Keratinocyte (primary cell): ENCODE data around the gene SLC6A17. TPM values are rescaled to one million over a fixed set of nuclear protein-coding genes. Genes with fewer than 3 reads are reported as not detected.

ENCODE experiments used
- DNase-seq: peaks from one replicate; pipeline ENCODE4 v3.0.0-alpha.2; 2011; ENCODE audit warnings: low read depth, missing footprints, low spot score
- FAIRE-seq: peaks from 2 replicates; lab custom pipeline; 2011; peaks lifted over from hg19 to GRCh38; lab: Jason Lieb, UNC
- H2AFZ ChIP-seq: 2 replicates; pipeline ENCODE4 v1.6.0; 2012; ENCODE audit warnings: low read length, control low read depth, inconsistent platforms; ENCODE audit not compliant: control insufficient read depth
- H3K27ac ChIP-seq: 2 replicates; pipeline ENCODE4 v1.5.1; 2011; ENCODE audit warnings: low read length; ENCODE audit not compliant: control insufficient read depth, insufficient read depth
- H3K27me3 ChIP-seq: 3 replicates; pipeline ENCODE4 v1.6.0; 2011; ENCODE audit warnings: low read length; ENCODE audit not compliant: control insufficient read depth, insufficient read depth; ENCODE audit errors: extremely low read depth
- H3K36me3 ChIP-seq, 2 experiments: 2 replicates in 1 of 2; 3 replicates in 1 of 2; pipeline ENCODE4 v1.5.1; 2011; ENCODE audit warnings: low read length in 2 of 2, mild to moderate bottlenecking in 1 of 2; ENCODE audit not compliant: control insufficient read depth in 2 of 2, insufficient read depth in 2 of 2; ENCODE audit errors: extremely low read depth in 1 of 2
- H3K4me1 ChIP-seq: 3 replicates; pipeline ENCODE4 v1.5.1; 2011; ENCODE audit warnings: low read length; ENCODE audit not compliant: control insufficient read depth, insufficient read depth; ENCODE audit errors: extremely low read depth
- H3K4me2 ChIP-seq: 3 replicates; pipeline ENCODE4 v1.6.0; 2011; ENCODE audit warnings: low read depth, low read length; ENCODE audit not compliant: control insufficient read depth, insufficient read depth; ENCODE audit errors: extremely low read depth
- H3K4me3 ChIP-seq, 3 experiments: fragments of 200-600 bp in 1 of 3; sonication (generic) in 1 of 3; 2 replicates in 2 of 3; 3 replicates in 1 of 3; pipeline ENCODE4 v1.5.1; 2011 to 2016; ENCODE audit warnings: low read length in 3 of 3, mild to moderate bottlenecking in 3 of 3, control low read depth in 2 of 3, inconsistent platforms in 1 of 3, low read depth in 1 of 3, mixed read lengths in 1 of 3, mixed run types in 1 of 3, moderate library complexity in 1 of 3; ENCODE audit not compliant: control insufficient read depth in 2 of 3, insufficient read depth in 2 of 3; ENCODE audit errors: extremely low read depth in 1 of 3
- H3K79me2 ChIP-seq: 2 replicates; pipeline ENCODE4 v1.6.0; 2012; ENCODE audit warnings: low read length; ENCODE audit not compliant: control insufficient read depth, insufficient read depth
- H3K9ac ChIP-seq: 3 replicates; pipeline ENCODE4 v1.6.0; 2011; ENCODE audit warnings: low read length; ENCODE audit not compliant: control insufficient read depth, insufficient read depth; ENCODE audit errors: extremely low read depth
- H3K9me1 ChIP-seq: 3 replicates; pipeline ENCODE4 v1.6.0; 2011; ENCODE audit warnings: low read length; ENCODE audit not compliant: control insufficient read depth, insufficient read depth; ENCODE audit errors: extremely low read depth
- H3K9me3 ChIP-seq: 2 replicates; pipeline ENCODE4 v1.5.1; 2012; ENCODE audit warnings: low read depth, low read length; ENCODE audit not compliant: control insufficient read depth
- H4K20me1 ChIP-seq: 3 replicates; pipeline ENCODE4 v1.6.0; 2011; ENCODE audit warnings: low read length; ENCODE audit not compliant: control insufficient read depth, insufficient read depth; ENCODE audit errors: extremely low read depth
- CTCF ChIP-seq, 3 experiments: IDR thresholded peaks in 1 of 3; conservative IDR thresholded peaks in 1 of 3; optimal IDR thresholded peaks in 1 of 3; 2 replicates in 2 of 3; 3 replicates in 1 of 3; pipeline versions ENCODE3 to v1.5.1; 2011; ENCODE audit warnings: low read length in 3 of 3, mild to moderate bottlenecking in 3 of 3, moderate library complexity in 2 of 3, control low read depth in 1 of 3, inconsistent platforms in 1 of 3; ENCODE audit not compliant: insufficient read depth in 2 of 3; ENCODE audit errors: extremely low read depth in 1 of 3
- EZH2 ChIP-seq: IDR thresholded peaks from one replicate; pipeline ENCODE4 v1.6.1; 2012; ENCODE audit warnings: inconsistent platforms, mild to moderate bottlenecking, low read length, moderate library complexity
- dilution Hi-C: fragments of 300-500 bp; cut with MboI; formaldehyde crosslinking; loops from one replicate; pipeline ENCODE4 v1.7.0; 2020; ENCODE audit warnings: low sequenced_read_pairs; ENCODE audit not compliant: extremely low pct_ligation_motif_present
- polyA plus RNA-seq, 5 experiments: library from polyadenylated mRNA; depleted of rRNA in 3 of 5; stranded (reverse) in 3 of 5; stranded (forward) in 1 of 5; unstranded in 1 of 5; fragments of >200 nt; gene quantifications; 1 replicate in 1 of 5; 2 replicates in 3 of 5; 3 replicates in 1 of 5; pipeline versions ENCODE4 v1.2.1 to v1.2.3, GENCODE V29; 2011 to 2012; ENCODE audit warnings: missing spikeins in 2 of 5, low read depth in 1 of 5, low replicate concordance in 1 of 5

Gene SLC6A17
- polyA plus RNA-seq, 1 donor (not counting 4 experiments of a cell fraction or from before 2014, with no cell fraction given), result 0.25 TPM

GRCh38 chr1:110134050-110134595 is 16.2 kb upstream of the SLC6A17 start:
- H3K4me3 ChIP-seq, result no peak overlapping the region
- H3K9me3 ChIP-seq, result no peaks in the 10 kb centered on the region
- H3K4me1 ChIP-seq, result no peaks in the 10 kb centered on the region
- H3K27ac ChIP-seq, result no peak overlapping the region
- H3K4me2 ChIP-seq, result no peak overlapping the region
- peaks cover 45% of the 10 kb centered on the region for H3K27me3 ChIP-seq
- H3K79me2 ChIP-seq, result no peaks in the 10 kb centered on the region
- no peak overlapping the region for H2AFZ ChIP-seq
- no peak for DNase-seq
- H3K9me1 ChIP-seq, result no peaks in the 10 kb centered on the region
- dilution Hi-C loops, result no loop called here
- TF ChIP-seq CTCF (optimal IDR thresholded peaks at IDR 0.05 in 1 of 3, IDR thresholded peaks at IDR 0.05 in 1 of 3, conservative IDR thresholded peaks at IDR 0.05 in 1 of 3; ENCODE audit: extremely low read depth in 1 of 3, insufficient read depth in 2 of 3, low read length in 3 of 3), result no peak
- no peak for TF ChIP-seq EZH2
- H4K20me1 ChIP-seq, result no peaks in the 10 kb centered on the region
- H3K9ac ChIP-seq, result no peak overlapping the region
- H3K36me3 ChIP-seq, result no peaks in the 10 kb centered on the region
- FAIRE-seq, result no peak

DNA sequence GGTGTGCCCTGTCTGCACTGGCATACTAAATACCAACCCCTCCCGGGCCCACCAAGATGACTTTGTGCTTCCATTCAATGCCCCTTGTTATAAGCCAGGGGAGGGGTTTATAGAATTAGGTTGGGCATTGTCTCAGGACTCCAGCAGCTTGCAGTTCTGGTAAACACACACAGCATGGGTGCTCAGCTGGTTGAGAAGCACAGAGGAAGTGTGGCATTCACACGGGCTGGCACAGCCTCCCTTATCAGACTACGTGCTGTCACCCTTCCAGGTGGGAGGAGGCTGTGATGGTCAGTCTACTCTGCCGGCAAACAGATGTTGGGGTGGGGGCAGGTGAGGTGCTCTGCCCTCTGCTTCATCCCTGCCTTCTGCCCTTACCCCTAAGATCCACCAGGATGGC is 15.0 kb upstream of the SLC6A17 start:
- H3K9me1 ChIP-seq, result no peaks in the 10 kb centered on the region
- H3K79me2 ChIP-seq, result no peaks in the 10 kb centered on the region
- peaks cover 34% of the 10 kb centered on the region for H3K27me3 ChIP-seq
- H3K4me3 ChIP-seq, result no peak overlapping the region
- H2AFZ ChIP-seq, result no peak overlapping the region
- H3K9ac ChIP-seq, result no peak overlapping the region
- H3K4me2 ChIP-seq, result no peak overlapping the region
- no peaks in the 10 kb centered on the region for H4K20me1 ChIP-seq
- dilution Hi-C loops, result no loop called here
- TF ChIP-seq CTCF (optimal IDR thresholded peaks at IDR 0.05 in 1 of 3, IDR thresholded peaks at IDR 0.05 in 1 of 3, conservative IDR thresholded peaks at IDR 0.05 in 1 of 3; ENCODE audit: extremely low read depth in 1 of 3, insufficient read depth in 2 of 3, low read length in 3 of 3), result no peak
- no peak for TF ChIP-seq EZH2
- no peak for FAIRE-seq
- H3K27ac ChIP-seq, result no peak overlapping the region
- H3K9me3 ChIP-seq, result no peaks in the 10 kb centered on the region
- H3K4me1 ChIP-seq, result no peaks in the 10 kb centered on the region
- H3K36me3 ChIP-seq, result no peaks in the 10 kb centered on the region
- DNase-seq, result no peak
